ENCODE data around the gene PLXNC1. TPM values are rescaled to one million over a fixed set of nuclear protein-coding genes. Genes with fewer than 3 reads are reported as not detected.

The PLXNC1 gene
- total RNA-seq, 2 donors from 2014 or later, result 8.4 to 12.4 TPM

DNA sequence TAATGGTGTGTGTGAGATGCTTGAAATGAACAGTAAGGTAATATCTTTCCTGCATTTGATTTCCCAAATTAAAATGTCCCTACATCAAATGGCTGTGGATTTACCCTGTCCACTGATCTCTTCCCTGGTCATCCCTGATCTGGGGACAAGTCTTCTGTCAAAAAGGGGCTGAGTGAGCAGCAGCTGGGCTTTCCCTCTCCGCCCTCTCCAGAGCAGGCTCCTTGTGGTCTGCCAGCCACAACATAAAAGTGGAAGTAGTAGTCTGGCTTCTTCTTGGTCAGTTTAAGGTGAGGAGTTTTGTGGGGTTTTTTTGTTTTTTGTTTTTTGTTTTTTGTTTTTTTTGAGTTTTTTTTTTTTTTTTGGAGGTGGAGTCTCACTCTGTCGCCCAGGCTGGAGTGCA, 25.2 kb upstream of the PLXNC1 start:
- Histone ChIP-seq H3K27me3 (no peaks in the 10 kb centered on the region), H3K27ac (no peak overlapping the region), H3K9ac (ENCODE audit: low read depth in 2 of 2, low read length in 2 of 2) (no peak overlapping the region), H3K9me3 (no peaks in the 10 kb centered on the region), H3K4me1 (no peaks in the 10 kb centered on the region), H3K36me3 (no peaks in the 10 kb centered on the region), H3K4me3 (no peak overlapping the region)
- TF ChIP-seq, protein P1, sequence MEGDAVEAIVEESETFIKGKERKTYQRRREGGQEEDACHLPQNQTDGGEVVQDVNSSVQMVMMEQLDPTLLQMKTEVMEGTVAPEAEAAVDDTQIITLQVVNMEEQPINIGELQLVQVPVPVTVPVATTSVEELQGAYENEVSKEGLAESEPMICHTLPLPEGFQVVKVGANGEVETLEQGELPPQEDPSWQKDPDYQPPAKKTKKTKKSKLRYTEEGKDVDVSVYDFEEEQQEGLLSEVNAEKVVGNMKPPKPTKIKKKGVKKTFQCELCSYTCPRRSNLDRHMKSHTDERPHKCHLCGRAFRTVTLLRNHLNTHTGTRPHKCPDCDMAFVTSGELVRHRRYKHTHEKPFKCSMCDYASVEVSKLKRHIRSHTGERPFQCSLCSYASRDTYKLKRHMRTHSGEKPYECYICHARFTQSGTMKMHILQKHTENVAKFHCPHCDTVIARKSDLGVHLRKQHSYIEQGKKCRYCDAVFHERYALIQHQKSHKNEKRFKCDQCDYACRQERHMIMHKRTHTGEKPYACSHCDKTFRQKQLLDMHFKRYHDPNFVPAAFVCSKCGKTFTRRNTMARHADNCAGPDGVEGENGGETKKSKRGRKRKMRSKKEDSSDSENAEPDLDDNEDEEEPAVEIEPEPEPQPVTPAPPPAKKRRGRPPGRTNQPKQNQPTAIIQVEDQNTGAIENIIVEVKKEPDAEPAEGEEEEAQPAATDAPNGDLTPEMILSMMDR (IDR thresholded peaks at IDR 0.05), result no peak
- no peak for DNase-seq
- intact Hi-C loops (cut with DNase I), result no loop called here

DNA sequence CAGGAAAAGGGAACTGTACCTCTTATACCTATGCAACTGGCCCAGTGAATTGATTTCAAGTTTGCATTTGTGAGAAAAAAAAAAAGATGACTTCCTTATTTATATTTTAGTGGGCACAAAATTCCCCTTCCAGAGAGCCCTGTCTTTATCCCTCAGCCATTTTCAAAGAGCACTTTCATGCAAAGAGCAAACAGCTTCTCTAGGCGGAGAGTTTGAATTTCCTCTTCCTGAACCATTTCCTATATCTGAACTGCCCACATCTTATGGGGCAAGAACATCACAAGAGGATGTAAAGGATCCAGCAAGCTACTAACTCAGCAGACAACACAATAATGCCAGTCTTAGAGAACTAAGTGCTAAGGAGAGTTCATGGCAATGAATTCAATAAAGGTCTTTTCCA, 22.3 kb upstream of the PLXNC1 start:
- Histone ChIP-seq H3K9ac (ENCODE audit: low read depth in 2 of 2, low read length in 2 of 2) (no peak overlapping the region), H3K9me3 (no peaks in the 10 kb centered on the region), H3K4me1 (no peaks in the 10 kb centered on the region), H3K27me3 (no peaks in the 10 kb centered on the region), H3K4me3 (no peak overlapping the region), H3K27ac (no peak overlapping the region), H3K36me3 (no peaks in the 10 kb centered on the region)
- DNase-seq, result no peak
- intact Hi-C loops (cut with DNase I), result no loop called here
- TF ChIP-seq, protein P1 (IDR thresholded peaks at IDR 0.05), result no peak

DNA sequence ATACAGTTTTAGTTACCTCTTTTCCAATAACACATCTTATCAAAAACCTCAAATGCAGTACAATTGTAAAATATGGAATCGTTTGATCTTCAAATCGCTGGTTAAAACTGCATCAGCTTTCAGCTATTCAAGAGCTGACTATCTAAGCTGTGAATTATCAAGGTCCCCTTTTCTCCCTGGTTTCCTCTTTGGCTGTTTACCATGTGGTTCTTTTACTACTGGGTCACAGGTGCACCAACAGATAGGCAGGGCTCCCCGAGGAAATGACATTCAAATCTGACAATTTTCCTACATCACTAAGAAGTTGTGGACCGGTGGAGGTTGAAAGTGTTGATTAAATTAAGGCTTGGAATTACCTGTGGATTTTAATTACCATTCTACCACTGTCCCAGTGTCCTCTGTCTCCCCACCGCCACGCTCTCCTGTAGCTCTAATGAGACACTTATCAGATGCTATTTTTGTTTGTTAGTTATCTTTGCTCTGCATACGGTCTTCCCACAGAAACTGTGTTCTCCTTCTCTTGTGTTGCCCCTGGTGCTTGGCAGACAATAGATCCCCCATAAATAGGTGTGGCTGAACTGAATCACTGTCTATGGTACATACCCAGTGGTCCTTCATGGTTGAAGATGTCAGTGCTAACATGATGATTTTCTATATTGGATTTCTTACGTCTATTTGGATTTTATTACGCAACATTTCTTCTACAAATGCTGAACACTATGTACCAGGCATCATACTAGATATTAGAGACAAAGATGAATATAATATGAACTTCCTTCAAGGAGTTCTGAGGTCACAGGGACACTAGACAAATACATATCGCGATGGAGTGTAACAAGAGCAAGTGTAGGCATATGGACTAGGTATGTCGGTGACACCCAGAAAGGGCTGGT, 20.9 kb upstream of the PLXNC1 start:
- H3K36me3 ChIP-seq, result no peaks in the 10 kb centered on the region
- no peaks in the 10 kb centered on the region for H3K4me1 ChIP-seq
- H3K4me3 ChIP-seq, result no peak overlapping the region
- no peak overlapping the region for H3K27ac ChIP-seq
- no peak for DNase-seq
- TF ChIP-seq, protein P1 (IDR thresholded peaks at IDR 0.05), result no peak
- H3K27me3 ChIP-seq, result no peaks in the 10 kb centered on the region
- intact Hi-C loops (cut with DNase I), result no loop called here
- H3K9ac ChIP-seq (ENCODE audit: low read depth in 2 of 2, low read length in 2 of 2), result no peak overlapping the region
- H3K9me3 ChIP-seq, result no peaks in the 10 kb centered on the region

DNA sequence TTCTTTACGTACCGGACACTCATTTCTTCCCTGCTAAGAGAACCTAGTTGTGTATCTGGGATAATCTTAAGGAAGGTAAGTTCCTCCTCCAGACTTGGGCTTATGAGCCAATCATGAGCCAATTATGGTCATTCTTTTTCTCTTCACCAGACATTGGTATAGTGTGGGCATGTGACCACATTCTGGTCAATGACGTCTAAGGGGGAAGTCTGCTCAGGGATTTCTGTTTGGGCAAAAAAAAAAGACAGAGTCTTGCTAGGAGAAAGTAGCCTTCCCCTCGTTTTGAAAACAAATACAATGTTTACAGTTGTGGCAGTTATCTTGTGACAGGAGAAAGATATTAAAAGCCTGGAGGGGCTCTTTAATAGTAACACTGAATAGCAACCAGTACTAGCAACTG, 20.1 kb upstream of the PLXNC1 start:
- no peak overlapping the region for H3K4me3 ChIP-seq
- TF ChIP-seq, protein P1 (IDR thresholded peaks at IDR 0.05), result no peak
- no peaks in the 10 kb centered on the region for H3K27me3 ChIP-seq
- DNase-seq, result no peak
- no peak overlapping the region for H3K27ac ChIP-seq
- intact Hi-C loops (cut with DNase I), result no loop called here
- H3K9ac ChIP-seq (ENCODE audit: low read depth in 2 of 2, low read length in 2 of 2), result no peak overlapping the region
- H3K36me3 ChIP-seq, result no peaks in the 10 kb centered on the region
- no peaks in the 10 kb centered on the region for H3K4me1 ChIP-seq
- H3K9me3 ChIP-seq, result no peaks in the 10 kb centered on the region

DNA sequence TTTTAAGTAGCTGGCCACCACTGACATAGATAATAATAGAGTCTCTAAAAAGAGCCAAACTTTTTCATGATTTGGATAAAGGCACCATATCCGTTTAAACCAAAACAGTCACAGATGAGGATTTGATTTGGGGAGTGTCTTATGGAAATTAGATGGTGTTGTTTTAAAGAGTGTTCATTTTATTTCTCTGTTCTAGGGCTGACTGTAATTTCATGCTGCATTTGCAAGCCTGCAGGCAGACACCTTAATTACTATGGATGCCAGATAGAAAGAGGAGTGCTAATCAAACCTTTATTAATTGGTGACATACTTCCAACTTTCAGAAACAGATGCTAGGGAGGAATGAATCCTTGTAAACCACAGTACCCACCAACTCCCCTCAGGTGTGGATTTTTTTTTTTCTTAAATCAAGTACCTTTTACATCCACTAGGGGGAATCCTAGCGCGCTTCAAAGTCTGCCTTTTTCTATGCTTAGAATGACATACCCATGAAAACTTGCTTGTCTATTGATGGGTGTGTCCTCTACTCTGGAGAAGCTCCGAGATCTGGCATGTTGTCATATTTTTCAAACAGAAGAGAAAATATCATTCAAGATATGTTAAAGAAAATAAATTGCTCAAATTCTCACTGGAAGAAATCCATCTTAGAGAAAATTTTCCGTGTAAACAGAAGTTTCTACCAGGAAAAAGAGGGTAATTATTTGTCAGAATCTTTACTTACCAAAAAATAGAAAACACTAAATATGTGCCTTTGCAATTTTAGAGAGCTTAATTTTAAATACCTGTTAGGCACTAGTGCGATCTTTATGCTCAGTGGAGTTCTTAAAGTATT, 14.2 kb upstream of the PLXNC1 start:
- H3K9ac ChIP-seq (ENCODE audit: low read depth in 2 of 2, low read length in 2 of 2), result no peak overlapping the region
- H3K9me3 ChIP-seq, result no peaks in the 10 kb centered on the region
- TF ChIP-seq, protein P1 (IDR thresholded peaks at IDR 0.05), result peak; percentile 87
- intact Hi-C loops (cut with DNase I), result loop anchor here (2.0 kb wide), 1 partner anchor 399 kb away; no protein-coding TSS in a partner anchor
- H3K4me1 ChIP-seq, result no peaks in the 10 kb centered on the region
- no peaks in the 10 kb centered on the region for H3K27me3 ChIP-seq
- no peak overlapping the region for H3K27ac ChIP-seq
- H3K4me3 ChIP-seq, result no peak overlapping the region
- DNase-seq, result no peak
- H3K36me3 ChIP-seq, result no peaks in the 10 kb centered on the region

Measured in colonic mucosa (tissue), 4 donors.